Measurements from ENCODE around the gene RXRB.
A peak's percentile ranks its signal among the peaks of the same experiment; 100 is the strongest.

The RXRB gene

DNA sequence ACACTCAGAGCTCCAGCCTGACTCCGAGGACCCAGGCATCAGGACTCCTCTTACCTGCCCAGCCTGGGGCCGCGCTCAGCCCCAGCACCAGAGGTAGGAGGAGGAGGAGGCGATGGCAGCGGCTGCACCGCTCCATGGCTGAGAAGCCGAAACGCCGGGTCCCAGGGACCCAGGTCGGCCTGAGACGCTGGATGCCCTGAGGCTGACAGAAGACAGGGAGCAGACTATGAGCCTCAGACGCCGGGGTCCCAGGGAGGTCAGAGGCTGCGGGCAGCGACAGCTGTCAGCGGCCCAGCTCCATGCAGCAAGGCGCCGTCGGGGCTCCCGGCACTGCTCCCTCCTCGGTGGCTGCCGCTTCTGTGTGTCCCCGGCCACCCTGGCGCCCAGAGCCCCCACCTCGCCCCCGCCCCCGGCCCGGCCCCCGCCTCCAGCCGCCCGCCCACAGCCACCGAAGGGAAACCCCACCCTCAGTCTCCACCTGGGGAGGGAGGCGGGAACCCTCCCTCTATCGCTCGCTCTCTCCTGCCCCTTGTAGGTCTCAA lies 8.3 kb downstream of the RXRB start, which contains the start of gene COL11A2:
Gene COL11A2 (minus strand): TSS at position 363 of the 542 bp plus-strand sequence. CDS start 227 bp downstream, at position 136.
- no peak for DNase-seq
- H3K27ac ChIP-seq (ENCODE audit: low read depth, low read length) = no peak within 1 kb of the TSS
- no peak within 1 kb of the TSS for H2AK5ac ChIP-seq (ENCODE audit: low read length)
- H3K56ac ChIP-seq (ENCODE audit: low read length) = peak within 1 kb of the TSS; percentile 90
- H3K79me2 ChIP-seq (ENCODE audit: control insufficient read depth, insufficient read depth, low read length) = no peaks in the 10 kb centered on the region
- no peak within 1 kb of the TSS for H4K5ac ChIP-seq (ENCODE audit: low read length)
- H3K9ac ChIP-seq (ENCODE audit: low read length) = peak within 1 kb of the TSS; percentile 81
- H3K18ac ChIP-seq (ENCODE audit: low read length) = no peak within 1 kb of the TSS
- H3K4me1 ChIP-seq (ENCODE audit: control insufficient read depth, low read depth, low read length) = peaks cover 3% of the 10 kb centered on the region
- no peak within 1 kb of the TSS for H3K23ac ChIP-seq (ENCODE audit: low read length)
- no peaks in the 10 kb centered on the region for H3K79me1 ChIP-seq (ENCODE audit: low read length)
- H3K27me3 ChIP-seq (ENCODE audit: insufficient read depth, low read length, poor library complexity) = no peaks in the 10 kb centered on the region
- peak within 1 kb of the TSS; percentile 65 for H3K4me3 ChIP-seq (ENCODE audit: low read length)
- no peak within 1 kb of the TSS for H3K4ac ChIP-seq (ENCODE audit: low read depth, low read length)
- H2BK120ac ChIP-seq (ENCODE audit: low read depth, low read length) = no peak within 1 kb of the TSS
- H2BK15ac ChIP-seq (replicated peaks; ENCODE audit: low read depth) = no peak within 1 kb of the TSS
- peaks cover 2% of the 10 kb centered on the region for H3K36me3 ChIP-seq (ENCODE audit: control insufficient read depth, insufficient read depth, low read length)
- H2BK5ac ChIP-seq (ENCODE audit: low read length) = no peak within 1 kb of the TSS
- H3K4me2 ChIP-seq (ENCODE audit: low read length) = peak within 1 kb of the TSS; percentile 95
- WGBS (ENCODE audit: extremely low coverage, insufficient coverage, low lambda C conversion rate) = no CpG with 5 or more reads among the region's 35 CpGs
- H4K8ac ChIP-seq (ENCODE audit: low read depth, low read length) = no peak within 1 kb of the TSS

DNA sequence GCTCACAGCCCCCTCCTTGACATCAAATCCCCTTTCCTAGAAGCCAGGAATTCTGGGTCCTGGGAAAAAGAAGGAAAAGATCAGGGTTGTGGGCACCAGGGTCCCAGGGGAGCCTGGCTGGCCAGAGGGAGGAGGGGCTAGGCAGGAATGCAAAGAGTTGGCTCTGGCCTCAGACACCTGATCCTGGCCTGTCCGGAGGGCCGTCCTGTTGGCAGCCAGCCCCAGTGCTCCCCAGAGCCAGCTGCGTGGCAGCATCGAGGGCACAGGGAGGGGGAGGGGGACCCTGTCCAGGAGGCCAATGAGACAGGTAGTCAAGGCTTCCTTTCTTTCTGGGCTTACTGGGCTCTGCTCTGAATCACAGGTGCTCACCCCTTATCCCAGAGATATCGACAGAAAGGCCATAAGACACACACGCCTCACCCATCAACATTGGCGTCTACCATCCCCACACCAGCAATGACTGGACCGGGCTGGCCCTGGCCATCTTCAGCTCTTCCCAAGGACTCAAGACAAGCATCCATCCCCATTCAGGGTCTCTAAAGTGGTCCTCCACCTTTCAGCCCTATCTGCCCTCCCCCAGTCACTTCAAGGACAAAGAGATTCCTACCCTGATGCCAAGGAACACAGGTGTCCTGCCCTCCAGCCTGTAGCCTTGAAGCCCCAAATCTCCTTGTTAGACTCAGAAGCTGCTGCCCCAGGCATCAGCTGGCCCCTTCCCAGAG lies 8.9 kb downstream of the RXRB start:
- Histone ChIP-seq H4K5ac (ENCODE audit: low read length) (no peak overlapping the region), H3K23ac (ENCODE audit: low read length) (no peak overlapping the region), H3K27me3 (ENCODE audit: insufficient read depth, low read length, poor library complexity) (no peaks in the 10 kb centered on the region), H2AK5ac (ENCODE audit: low read length) (no peak overlapping the region), H3K27ac (ENCODE audit: low read depth, low read length) (no peak overlapping the region), H3K36me3 (ENCODE audit: control insufficient read depth, insufficient read depth, low read length) (peaks cover 2% of the 10 kb centered on the region), H2BK120ac (ENCODE audit: low read depth, low read length) (no peak overlapping the region), H3K4ac (ENCODE audit: low read depth, low read length) (no peak overlapping the region), H2BK5ac (ENCODE audit: low read length) (no peak overlapping the region), H3K9ac (ENCODE audit: low read length) (peak overlapping the region; percentile 50), H3K18ac (ENCODE audit: low read length) (no peak overlapping the region), H3K4me1 (ENCODE audit: control insufficient read depth, low read depth, low read length) (peaks cover 3% of the 10 kb centered on the region), H2BK15ac (replicated peaks; ENCODE audit: low read depth) (no peak overlapping the region), H3K56ac (ENCODE audit: low read length) (peak overlapping the region; percentile 75), H4K8ac (ENCODE audit: low read depth, low read length) (no peak overlapping the region), H3K79me2 (ENCODE audit: control insufficient read depth, insufficient read depth, low read length) (no peaks in the 10 kb centered on the region), H3K4me2 (ENCODE audit: low read length) (no peak overlapping the region), H3K4me3 (ENCODE audit: low read length) (no peak overlapping the region), H3K79me1 (ENCODE audit: low read length) (no peaks in the 10 kb centered on the region)
- no CpG with 5 or more reads among the region's 8 CpGs for WGBS (ENCODE audit: extremely low coverage, insufficient coverage, low lambda C conversion rate)
- DNase-seq = no peak

DNA sequence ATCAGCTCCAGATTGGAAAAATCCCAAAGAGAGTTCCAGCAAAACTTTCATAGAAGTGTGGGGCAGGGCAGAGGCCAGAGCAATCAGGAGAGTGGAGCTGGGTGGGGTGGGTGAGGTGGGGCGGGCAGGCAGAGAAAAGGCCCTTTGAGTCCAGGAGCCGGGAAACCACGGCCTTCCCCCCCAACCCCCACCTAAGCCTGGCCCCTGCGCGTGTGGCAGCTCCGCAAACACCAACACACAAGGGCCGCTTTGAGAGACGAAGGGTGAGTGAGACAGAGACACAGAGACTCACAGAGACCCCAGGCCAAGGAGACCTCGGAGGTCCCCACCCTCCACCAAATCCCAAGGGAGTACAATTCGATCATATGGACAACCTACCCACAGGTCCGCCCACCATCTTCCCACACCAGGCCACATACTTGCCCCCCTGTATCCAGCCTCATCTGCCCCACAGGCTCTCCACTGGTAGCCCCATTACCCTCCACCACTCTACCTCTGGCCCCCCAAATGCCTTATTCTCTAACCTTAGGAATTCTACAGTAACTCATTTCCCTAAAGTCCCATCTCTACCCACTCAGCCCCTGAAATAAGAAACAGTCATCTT lies 9.9 kb downstream of the RXRB start:
- H3K4me1 ChIP-seq (ENCODE audit: control insufficient read depth, low read depth, low read length) = peaks cover 3% of the 10 kb centered on the region
- H2AK5ac ChIP-seq (ENCODE audit: low read length) = no peak overlapping the region
- no peak overlapping the region for H3K27ac ChIP-seq (ENCODE audit: low read depth, low read length)
- peaks cover 2% of the 10 kb centered on the region for H3K36me3 ChIP-seq (ENCODE audit: control insufficient read depth, insufficient read depth, low read length)
- no peaks in the 10 kb centered on the region for H3K27me3 ChIP-seq (ENCODE audit: insufficient read depth, low read length, poor library complexity)
- H3K9ac ChIP-seq (ENCODE audit: low read length) = no peak overlapping the region
- no peak for DNase-seq
- no peak overlapping the region for H3K23ac ChIP-seq (ENCODE audit: low read length)
- H3K79me2 ChIP-seq (ENCODE audit: control insufficient read depth, insufficient read depth, low read length) = no peaks in the 10 kb centered on the region
- no peak overlapping the region for H3K56ac ChIP-seq (ENCODE audit: low read length)
- no peaks in the 10 kb centered on the region for H3K79me1 ChIP-seq (ENCODE audit: low read length)
- H4K5ac ChIP-seq (ENCODE audit: low read length) = no peak overlapping the region
- H3K4ac ChIP-seq (ENCODE audit: low read depth, low read length) = no peak overlapping the region
- no peak overlapping the region for H2BK5ac ChIP-seq (ENCODE audit: low read length)
- H2BK15ac ChIP-seq (replicated peaks; ENCODE audit: low read depth) = no peak overlapping the region
- WGBS (ENCODE audit: extremely low coverage, insufficient coverage, low lambda C conversion rate) = no CpG with 5 or more reads among the region's 11 CpGs
- no peak overlapping the region for H2BK120ac ChIP-seq (ENCODE audit: low read depth, low read length)
- H4K8ac ChIP-seq (ENCODE audit: low read depth, low read length) = no peak overlapping the region
- no peak overlapping the region for H3K4me2 ChIP-seq (ENCODE audit: low read length)
- H3K4me3 ChIP-seq (ENCODE audit: low read length) = no peak overlapping the region
- no peak overlapping the region for H3K18ac ChIP-seq (ENCODE audit: low read length)

- Histone ChIP-seq H2BK5ac (ENCODE audit: low read length) (no peak overlapping the region), H4K8ac (ENCODE audit: low read depth, low read length) (no peak overlapping the region), H3K9ac (ENCODE audit: low read length) (no peak overlapping the region), H3K18ac (ENCODE audit: low read length) (no peak overlapping the region), H3K4me1 (ENCODE audit: control insufficient read depth, low read depth, low read length) (peaks cover 3% of the 10 kb centered on the region), H2AK5ac (ENCODE audit: low read length) (no peak overlapping the region), H2BK120ac (ENCODE audit: low read depth, low read length) (no peak overlapping the region), H3K56ac (ENCODE audit: low read length) (no peak overlapping the region), H3K79me2 (ENCODE audit: control insufficient read depth, insufficient read depth, low read length) (no peaks in the 10 kb centered on the region), H3K27me3 (ENCODE audit: insufficient read depth, low read length, poor library complexity) (no peaks in the 10 kb centered on the region), H3K4ac (ENCODE audit: low read depth, low read length) (no peak overlapping the region), H3K4me2 (ENCODE audit: low read length) (no peak overlapping the region), H3K27ac (ENCODE audit: low read depth, low read length) (no peak overlapping the region), H3K23ac (ENCODE audit: low read length) (no peak overlapping the region), H3K79me1 (ENCODE audit: low read length) (no peaks in the 10 kb centered on the region), H2BK15ac (replicated peaks; ENCODE audit: low read depth) (no peak overlapping the region), H3K4me3 (ENCODE audit: low read length) (no peak overlapping the region), H3K36me3 (ENCODE audit: control insufficient read depth, insufficient read depth, low read length) (no peaks in the 10 kb centered on the region), H4K5ac (ENCODE audit: low read length) (no peak overlapping the region)
- WGBS (ENCODE audit: extremely low coverage, insufficient coverage, low lambda C conversion rate) = no CpG with 5 or more reads among the region's 7 CpGs
- DNase-seq = no peak
Observed at GRCh38 chr6:33189625-33190448, 10.6 kb downstream of the RXRB start.

GRCh38 chr6:33189164-33189563 lies 11.3 kb downstream of the RXRB start:
- Histone ChIP-seq H2BK15ac (replicated peaks; ENCODE audit: low read depth) (no peak overlapping the region), H3K9ac (ENCODE audit: low read length) (no peak overlapping the region), H3K4me2 (ENCODE audit: low read length) (no peak overlapping the region), H3K18ac (ENCODE audit: low read length) (no peak overlapping the region), H3K27me3 (ENCODE audit: insufficient read depth, low read length, poor library complexity) (no peaks in the 10 kb centered on the region), H4K8ac (ENCODE audit: low read depth, low read length) (no peak overlapping the region), H3K4ac (ENCODE audit: low read depth, low read length) (no peak overlapping the region), H3K36me3 (ENCODE audit: control insufficient read depth, insufficient read depth, low read length) (no peaks in the 10 kb centered on the region), H2BK120ac (ENCODE audit: low read depth, low read length) (no peak overlapping the region), H2AK5ac (ENCODE audit: low read length) (no peak overlapping the region), H3K23ac (ENCODE audit: low read length) (no peak overlapping the region), H3K79me2 (ENCODE audit: control insufficient read depth, insufficient read depth, low read length) (no peaks in the 10 kb centered on the region), H3K56ac (ENCODE audit: low read length) (no peak overlapping the region), H2BK5ac (ENCODE audit: low read length) (no peak overlapping the region), H3K27ac (ENCODE audit: low read depth, low read length) (no peak overlapping the region), H4K5ac (ENCODE audit: low read length) (no peak overlapping the region), H3K4me1 (ENCODE audit: control insufficient read depth, low read depth, low read length) (peaks cover 3% of the 10 kb centered on the region), H3K79me1 (ENCODE audit: low read length) (no peaks in the 10 kb centered on the region), H3K4me3 (ENCODE audit: low read length) (no peak overlapping the region)
- no peak for DNase-seq
- WGBS (ENCODE audit: extremely low coverage, insufficient coverage, low lambda C conversion rate) = no CpG with 5 or more reads among the region's 8 CpGs

Measured in mesendoderm (in vitro differentiated cells).